Erythroblast (primary cell): Measurements from ENCODE around the gene ENGASE.

ENCODE experiments used
- DNase-seq, 2 experiments: peaks; one replicate each; lab custom pipeline; 2025; lab: John Stamatoyannopoulos, UW
- GATA1 ChIP-seq: IDR thresholded peaks from 2 replicates; pipeline ENCODE4 v1.6.1; 2011; ENCODE audit warnings: low read depth, mild to moderate bottlenecking, control low read depth, low read length, moderate library complexity
- POLR2A ChIP-seq: IDR thresholded peaks from 2 replicates; pipeline ENCODE4 v1.6.1; 2011; ENCODE audit warnings: mild to moderate bottlenecking, low read length

Gene ENGASE

DNA sequence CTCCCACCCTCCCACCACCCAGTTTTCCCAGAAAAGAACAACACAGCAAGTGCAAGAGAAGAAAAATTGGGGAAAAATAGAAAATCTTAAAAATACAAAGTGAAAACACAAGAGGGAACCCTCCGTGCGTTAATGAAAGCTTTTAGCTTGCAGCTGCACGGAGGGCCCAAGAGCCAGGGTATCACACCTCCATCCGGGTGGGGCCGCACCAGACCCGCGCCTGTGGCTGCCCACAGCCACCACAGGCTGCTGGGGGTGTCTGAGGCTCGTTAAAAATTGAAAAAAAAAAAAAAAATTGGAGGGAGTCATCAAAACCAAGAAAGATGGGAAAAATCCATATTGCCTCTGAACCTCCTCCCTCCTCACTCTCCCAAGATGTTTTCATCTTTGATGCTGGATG, 18.6 kb downstream of the ENGASE start:
- no peak for DNase-seq

DNA sequence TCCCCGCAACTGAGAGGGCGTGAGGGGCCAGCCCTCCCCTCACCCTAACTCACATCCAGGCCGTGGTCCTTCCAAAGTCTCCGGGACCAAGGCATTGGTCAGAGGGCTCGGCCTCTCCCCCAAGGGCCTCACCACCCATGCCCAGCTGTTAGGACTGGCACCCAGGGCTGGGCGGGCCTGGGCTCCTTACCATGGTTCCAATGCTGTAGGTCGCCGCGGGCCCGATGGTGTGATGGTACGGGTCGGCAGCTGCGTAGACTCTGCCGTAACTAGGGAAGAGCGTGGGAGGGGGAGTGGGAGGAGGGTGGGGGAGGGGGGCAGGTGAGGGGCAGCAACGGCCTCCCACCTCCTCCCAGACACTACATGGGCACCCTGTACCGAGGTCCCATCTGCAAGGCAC, 19.6 kb downstream of the ENGASE start:
- no peak for TF ChIP-seq GATA1
- no peak for TF ChIP-seq POLR2A
- DNase-seq, result no peak

More for the DNA sequence above, 18.6 kb downstream of the ENGASE start:
- TF ChIP-seq POLR2A (no peak), GATA1 (no peak)

- no peak for DNase-seq
Observed at GRCh38 chr17:79095345-79096055, 20.9 kb downstream of the ENGASE start.

GRCh38 chr17:79096477-79096876, 21.9 kb downstream of the ENGASE start:
- TF ChIP-seq POLR2A, result no peak
- no peak for TF ChIP-seq GATA1
- DNase-seq, result no peak

More at GRCh38 chr17:79095345-79096055, 20.9 kb downstream of the ENGASE start:
- TF ChIP-seq GATA1, result no peak
- no peak for TF ChIP-seq POLR2A

DNA sequence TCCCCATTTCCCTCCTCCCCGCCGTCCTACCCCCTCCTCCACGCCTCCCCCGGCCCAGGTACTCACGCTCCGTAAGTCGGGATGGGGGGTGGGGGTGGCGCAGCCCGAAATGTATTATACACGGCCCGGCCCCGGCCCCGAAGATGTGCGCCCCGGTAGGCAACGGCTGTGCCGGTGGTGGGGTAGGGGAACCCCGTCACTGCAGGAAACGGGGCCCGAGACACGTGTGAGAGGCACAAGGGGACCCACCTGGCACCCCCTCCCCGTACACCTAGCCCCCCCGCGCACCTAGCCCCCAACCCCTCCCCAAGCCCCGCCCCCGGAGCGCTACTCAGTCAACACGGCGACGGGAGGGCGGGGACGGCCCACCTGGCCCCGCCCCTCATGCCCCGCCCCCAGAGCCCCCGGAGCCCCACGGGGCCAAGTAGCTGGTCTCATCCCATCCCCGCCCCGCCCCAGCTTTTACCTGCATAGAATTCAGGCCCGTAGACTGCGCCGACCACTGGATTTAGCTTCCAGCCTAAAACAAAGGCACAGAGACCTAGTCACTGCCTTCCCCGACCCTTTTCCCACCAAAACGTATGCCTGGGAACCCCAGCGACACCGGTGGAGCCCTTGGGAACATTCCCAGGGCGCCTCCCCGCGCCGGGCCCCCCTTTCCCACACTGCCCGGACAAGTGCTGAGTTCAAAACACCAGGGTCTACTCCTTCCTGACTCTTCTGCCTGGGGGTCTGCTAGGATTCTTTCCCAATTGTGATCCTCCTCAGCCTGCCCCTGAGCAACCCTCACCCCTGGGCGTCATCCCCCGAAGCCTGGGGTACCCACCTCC, 22.8 kb downstream of the ENGASE start:
- TF ChIP-seq GATA1, result no peak
- no peak for TF ChIP-seq POLR2A
- no peak for DNase-seq

- TF ChIP-seq GATA1, result no peak
- DNase-seq, result no peak
Observed at GRCh38 chr17:79098282-79098867, 23.8 kb downstream of the ENGASE start.

- no peak for DNase-seq
- TF ChIP-seq GATA1 (no peak), POLR2A (no peak)
Observed at GRCh38 chr17:79100405-79100804, 25.8 kb downstream of the ENGASE start.

DNA sequence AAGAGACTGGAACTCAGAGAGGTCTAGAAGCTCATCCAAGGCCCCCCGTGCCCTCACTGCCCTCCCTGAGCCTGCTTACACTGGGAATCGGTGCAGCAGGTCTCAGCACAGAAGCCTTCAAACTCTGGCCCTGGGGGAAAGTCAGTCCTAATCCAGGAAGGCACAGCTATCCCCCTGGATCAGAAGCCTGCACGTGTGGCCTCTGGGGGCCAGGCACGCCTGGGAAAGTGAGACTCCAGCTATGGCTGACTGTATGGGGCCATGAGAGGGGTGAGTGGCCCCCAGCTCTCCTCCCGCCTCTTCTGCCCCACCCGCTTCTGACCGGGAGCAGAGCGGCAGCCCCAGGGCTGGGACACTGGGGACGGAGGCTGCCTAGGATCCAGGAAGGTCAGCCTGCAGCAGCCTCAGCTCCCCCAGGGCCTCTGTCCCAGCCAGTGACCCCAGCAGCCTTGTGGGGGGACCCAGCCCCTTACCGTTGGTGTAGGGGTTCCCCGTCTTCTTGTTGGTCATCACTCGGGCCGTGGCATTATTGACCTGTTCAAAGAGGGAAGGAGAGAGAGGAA, 26.6 kb downstream of the ENGASE start:
- no peak for DNase-seq
- TF ChIP-seq POLR2A (no peak), GATA1 (no peak)

DNA sequence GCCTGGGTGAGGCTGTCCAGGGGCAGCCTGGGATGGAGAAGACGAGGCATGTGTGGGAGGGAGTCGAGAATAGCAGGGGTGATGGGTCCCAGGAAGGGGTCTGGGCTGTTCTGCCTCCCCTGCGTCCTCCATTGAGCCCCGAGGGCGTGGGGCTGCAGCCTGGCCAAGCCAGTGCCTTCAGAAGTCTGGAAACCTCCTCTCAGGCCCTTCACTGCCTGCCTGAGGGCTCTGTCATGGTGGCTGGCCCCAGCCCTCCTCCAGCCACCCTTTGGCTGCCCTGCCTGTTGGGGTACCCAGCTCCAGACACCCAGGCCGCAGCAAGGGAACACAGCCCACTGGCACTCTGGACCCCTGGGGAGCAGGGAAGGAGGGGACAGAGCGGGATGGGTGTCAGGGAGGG, 27.6 kb downstream of the ENGASE start:
- no peak for DNase-seq
- TF ChIP-seq GATA1 (no peak), POLR2A (no peak)

DNA sequence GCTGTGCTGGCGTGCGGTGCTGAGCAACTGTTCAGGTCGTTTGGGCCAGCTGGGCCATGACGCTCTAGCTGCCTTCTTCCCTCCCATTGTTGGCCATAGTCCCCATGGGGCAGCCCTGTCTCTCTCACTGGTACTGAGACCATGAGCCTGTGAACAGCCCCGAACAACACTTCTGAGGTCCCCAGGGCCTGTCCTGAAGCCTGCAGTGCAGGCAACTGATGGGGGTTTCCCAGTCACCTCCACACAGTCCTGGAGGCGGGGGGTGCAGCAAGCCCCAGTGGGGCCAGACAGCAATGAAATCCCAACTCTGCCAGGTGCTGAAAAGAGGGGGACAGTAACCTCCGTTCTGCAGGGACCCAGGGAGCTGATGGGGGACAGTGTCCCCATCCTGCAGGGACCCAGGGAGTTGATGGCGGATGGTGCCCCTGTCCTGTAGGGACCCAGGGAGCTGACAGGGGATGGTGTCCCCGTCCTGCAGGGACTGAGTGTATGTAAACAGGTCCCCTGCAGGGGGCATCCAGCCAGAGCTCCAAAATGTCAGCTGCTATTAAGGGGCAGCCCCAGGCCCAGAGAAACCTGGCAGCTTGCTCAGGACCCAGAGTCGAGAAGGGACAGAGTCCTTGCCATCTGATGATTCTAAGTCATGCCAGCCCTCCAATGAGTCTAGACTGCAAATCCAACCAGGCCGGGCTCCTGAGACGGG, 30.4 kb downstream of the ENGASE start:
- DNase-seq, result no peak
- TF ChIP-seq GATA1, result no peak
- TF ChIP-seq POLR2A, result no peak

DNA sequence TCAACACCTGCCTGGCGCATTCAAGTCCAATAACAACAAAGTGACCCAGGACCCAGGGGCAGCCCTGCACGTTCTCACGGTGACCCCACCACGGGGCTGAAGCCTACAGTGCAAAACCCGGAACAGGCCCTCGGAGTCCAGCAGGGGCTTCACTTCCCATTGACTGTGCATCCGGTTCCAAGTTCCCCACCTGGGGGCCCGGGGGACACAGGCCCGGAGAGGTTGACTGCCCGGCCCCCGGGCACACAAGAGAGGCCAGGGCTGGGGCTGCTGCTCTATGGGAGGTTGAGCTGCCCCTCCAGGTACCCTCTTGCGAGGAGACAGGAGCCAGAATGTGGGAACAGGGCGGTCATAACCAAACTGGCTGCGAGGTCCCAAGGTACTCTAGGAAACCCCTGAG, 31.3 kb downstream of the ENGASE start:
- TF ChIP-seq POLR2A, result no peak
- no peak for TF ChIP-seq GATA1
- DNase-seq, result no peak

DNA sequence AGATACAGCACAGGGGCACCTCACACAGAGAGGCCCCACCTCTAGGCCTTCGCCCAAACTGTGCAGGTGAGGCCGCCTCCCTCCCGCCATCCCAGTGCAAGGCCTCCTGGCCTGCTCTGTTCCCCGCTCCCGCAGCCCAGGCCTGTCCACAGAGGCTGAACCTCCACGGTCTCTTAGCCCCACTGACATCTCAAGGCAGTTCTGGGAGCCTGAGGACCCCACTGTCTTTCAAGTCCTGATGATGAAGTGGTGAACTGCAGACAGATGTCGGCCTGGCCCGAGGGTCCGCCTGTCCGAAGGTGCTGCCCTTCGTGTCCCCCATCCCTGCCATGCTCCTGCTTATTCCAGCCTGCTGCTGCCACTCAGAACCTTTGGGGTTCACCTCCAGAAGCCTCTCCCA, 32.3 kb downstream of the ENGASE start:
- no peak for TF ChIP-seq GATA1
- TF ChIP-seq POLR2A, result no peak
- no peak for DNase-seq
